Measurements from ENCODE around the gene POGZ.

POGZ gene

DNA sequence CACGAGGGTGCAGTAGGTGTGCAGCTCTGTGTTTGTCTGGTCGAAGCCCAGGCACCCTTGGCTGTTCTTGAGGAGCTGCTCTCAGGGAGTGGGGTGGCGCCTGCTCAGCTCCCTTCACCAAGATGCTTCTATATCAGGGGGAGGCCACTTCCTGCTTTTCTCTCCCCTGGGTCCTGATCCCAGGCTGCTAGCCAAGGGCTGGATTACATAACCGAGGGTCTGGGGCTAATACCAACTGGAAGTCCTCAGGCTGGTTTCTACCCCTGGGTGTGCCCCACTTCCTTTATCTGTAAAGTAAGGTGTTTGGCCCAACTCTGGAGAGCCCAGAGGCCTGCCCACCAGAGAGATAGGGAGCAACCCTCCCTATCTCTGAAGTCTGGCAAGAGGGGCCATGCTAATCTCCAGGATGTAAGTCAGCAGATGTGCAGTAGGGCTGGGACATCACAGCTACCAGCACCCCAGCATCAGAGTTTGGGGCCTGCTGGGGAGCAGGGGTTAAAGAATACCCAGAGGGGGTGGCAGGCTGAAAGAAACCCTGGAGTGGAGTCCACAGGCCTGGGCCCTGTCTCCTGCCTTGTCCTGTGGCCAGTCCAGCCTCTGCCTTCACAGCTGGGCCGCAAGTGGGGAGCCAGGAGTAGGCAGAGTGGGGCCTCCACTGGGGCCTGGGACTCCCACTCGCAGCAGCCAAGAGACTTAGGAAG lies 88.9 kb downstream of the POGZ start:
- H3K4me3 ChIP-seq (ENCODE audit: low read depth, low read length), result no peak overlapping the region
- no peak for DNase-seq (ENCODE audit: low read depth)
- TF ChIP-seq, protein P1, sequence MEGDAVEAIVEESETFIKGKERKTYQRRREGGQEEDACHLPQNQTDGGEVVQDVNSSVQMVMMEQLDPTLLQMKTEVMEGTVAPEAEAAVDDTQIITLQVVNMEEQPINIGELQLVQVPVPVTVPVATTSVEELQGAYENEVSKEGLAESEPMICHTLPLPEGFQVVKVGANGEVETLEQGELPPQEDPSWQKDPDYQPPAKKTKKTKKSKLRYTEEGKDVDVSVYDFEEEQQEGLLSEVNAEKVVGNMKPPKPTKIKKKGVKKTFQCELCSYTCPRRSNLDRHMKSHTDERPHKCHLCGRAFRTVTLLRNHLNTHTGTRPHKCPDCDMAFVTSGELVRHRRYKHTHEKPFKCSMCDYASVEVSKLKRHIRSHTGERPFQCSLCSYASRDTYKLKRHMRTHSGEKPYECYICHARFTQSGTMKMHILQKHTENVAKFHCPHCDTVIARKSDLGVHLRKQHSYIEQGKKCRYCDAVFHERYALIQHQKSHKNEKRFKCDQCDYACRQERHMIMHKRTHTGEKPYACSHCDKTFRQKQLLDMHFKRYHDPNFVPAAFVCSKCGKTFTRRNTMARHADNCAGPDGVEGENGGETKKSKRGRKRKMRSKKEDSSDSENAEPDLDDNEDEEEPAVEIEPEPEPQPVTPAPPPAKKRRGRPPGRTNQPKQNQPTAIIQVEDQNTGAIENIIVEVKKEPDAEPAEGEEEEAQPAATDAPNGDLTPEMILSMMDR (IDR thresholded peaks at IDR 0.05; ENCODE audit: low read depth, low read length, missing control alignments), result no peak
- in situ Hi-C loops (cut with HindIII; ENCODE audit: low sequenced_read_pairs), result no loop called here

DNA sequence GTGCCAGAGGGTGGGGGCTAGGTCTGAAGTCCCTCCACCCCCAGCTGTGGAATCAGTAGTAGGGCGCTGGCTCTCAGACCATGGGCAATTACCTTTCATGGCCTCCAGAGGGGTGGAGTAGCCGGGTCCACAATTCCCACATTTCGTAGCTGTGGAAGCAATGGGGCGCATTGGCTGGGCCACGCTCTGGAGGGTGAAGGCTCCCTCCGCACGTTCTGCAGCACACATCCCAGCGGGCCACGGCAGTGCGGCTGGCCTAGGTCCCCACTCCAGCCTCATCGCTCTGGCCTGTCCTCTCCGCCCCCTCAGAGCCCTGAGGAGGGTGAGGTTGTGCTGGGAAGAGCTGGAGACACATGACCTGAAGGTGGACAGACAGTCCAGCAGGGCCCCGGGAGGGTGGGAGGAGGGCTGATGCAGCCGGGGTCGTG lies 89.7 kb downstream of the POGZ start:
- H3K4me3 ChIP-seq (ENCODE audit: low read depth, low read length), result no peak overlapping the region
- no peak for DNase-seq (ENCODE audit: low read depth)
- TF ChIP-seq, protein P1 (IDR thresholded peaks at IDR 0.05; ENCODE audit: low read depth, low read length, missing control alignments), result no peak
- in situ Hi-C loops (cut with HindIII; ENCODE audit: low sequenced_read_pairs), result no loop called here

DNA sequence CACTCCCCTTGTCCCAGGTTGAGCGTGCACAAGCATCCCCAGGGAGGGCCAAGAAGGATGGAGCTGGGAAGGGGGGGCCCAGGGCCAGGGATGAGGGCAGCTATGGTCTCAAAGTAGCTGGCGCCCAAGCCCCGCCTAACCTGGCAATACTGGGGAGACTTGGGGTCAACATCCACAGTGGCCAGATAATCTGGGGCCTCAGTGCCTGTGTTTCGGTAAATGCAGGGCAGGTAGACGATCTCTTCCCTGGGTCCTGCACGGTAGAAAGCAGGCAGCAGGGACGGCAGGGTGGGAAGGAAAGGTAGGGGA lies 90.0 kb downstream of the POGZ start:
- in situ Hi-C loops (cut with HindIII; ENCODE audit: low sequenced_read_pairs), result no loop called here
- TF ChIP-seq, protein P1 (IDR thresholded peaks at IDR 0.05; ENCODE audit: low read depth, low read length, missing control alignments), result no peak
- no peak for DNase-seq (ENCODE audit: low read depth)

DNA sequence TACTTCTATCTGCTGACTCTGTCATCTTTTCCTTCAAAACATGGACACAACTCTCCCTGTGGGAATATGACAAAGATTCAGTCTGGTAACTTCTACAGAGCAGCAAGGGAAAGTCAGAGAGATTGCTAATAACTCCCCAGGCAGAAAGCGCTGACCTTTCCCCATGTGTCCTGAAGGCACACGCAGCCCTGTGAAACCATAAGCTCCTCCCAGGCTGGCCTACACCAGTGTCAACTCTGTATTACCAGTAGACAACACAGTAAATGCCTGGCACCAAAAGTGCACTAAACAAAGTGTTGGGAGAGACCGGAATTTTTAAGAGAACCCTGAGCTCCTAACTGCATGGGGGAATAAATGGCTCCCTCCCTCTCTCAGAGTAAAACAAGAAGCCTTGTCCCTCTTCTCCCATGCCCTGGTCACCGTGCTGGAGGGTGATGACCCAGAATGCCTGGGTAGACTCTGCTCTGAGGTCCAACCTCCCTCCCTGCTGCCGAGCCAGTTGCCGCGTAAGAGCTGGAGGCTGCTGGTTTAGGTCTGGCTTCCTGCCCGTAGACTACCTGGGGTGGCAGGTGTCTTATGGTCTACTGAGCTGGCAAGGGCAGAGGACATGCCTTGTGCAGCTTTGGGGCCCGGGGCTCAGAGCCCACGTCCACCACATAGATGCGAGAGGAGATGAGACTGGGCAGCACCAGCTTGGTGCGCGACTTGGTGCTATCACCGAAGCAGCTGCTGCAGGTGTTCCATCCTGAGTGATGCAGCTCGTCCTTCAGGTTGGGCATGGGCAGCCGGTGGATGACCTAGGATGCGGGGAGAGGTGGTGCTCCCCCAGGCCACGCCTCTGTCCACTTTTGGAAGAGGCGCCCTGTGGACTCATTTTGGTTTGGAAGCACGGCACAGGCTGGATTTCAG lies 90.6 kb downstream of the POGZ start:
- DNase-seq (ENCODE audit: low read depth), result no peak
- in situ Hi-C loops (cut with HindIII; ENCODE audit: low sequenced_read_pairs), result no loop called here
- TF ChIP-seq, protein P1 (IDR thresholded peaks at IDR 0.05; ENCODE audit: low read depth, low read length, missing control alignments), result no peak
- no peak overlapping the region for H3K4me3 ChIP-seq (ENCODE audit: low read depth, low read length)

More for the DNA sequence above, 90.0 kb downstream of the POGZ start:
- H3K4me3 ChIP-seq (ENCODE audit: low read depth, low read length), result no peak overlapping the region

DNA sequence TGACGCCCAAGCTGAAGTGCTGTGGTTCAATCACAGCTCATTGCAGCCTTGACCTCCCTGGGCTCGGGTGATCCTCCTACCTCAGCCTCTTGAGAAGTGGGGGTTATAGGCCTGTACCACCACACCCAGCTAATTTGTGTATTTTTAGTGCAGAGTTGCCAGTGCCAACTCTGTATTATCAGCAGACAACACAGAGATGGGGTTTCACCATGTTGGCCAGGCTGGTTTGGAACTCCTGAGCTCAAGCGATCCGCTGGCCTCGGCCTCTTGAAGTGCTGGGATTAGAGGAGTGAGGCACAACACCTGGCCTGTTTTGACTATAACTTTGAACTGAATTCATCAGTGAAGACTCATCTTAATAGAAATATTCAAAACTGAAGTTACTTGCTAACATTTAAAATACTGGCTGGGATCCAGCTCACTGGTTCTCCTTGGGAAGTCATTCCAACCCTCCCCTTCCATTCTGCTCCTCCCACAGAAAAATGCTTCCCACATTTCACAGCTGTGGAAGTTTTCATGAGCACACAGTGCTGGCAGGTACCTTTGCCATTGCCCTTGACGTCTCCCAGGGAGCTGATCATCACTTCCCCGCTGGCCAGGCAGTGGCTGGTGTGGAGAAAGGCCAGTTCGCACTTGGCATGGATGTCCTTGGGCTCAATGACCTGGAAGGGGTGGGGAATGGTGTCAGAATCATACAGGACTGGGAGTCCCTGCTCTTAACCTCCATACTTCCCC lies 91.5 kb downstream of the POGZ start:
- no peak overlapping the region for H3K4me3 ChIP-seq (ENCODE audit: low read depth, low read length)
- TF ChIP-seq, protein P1 (IDR thresholded peaks at IDR 0.05; ENCODE audit: low read depth, low read length, missing control alignments), result no peak
- in situ Hi-C loops (cut with HindIII; ENCODE audit: low sequenced_read_pairs), result no loop called here
- DNase-seq (ENCODE audit: low read depth), result no peak

DNA sequence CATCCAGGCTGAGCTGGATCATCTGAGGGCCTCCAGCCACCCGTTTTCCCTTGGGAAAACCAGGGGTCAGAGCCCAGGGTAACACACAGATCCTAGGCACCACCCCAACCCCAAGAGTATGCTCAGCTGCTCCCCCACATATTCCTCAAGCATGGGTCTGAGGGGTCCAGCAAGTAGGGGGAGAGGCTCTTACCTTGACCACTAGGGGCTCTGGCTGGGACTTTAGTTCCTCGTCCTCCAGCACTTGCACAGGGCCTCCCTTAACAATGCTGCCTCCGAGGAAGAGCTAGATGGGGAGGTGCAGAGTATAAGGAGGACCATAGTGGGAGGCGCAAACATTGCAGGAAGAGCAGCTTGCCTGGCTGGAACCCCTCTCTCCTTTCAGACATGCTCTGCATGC lies 94.3 kb downstream of the POGZ start:
- TF ChIP-seq, protein P1 (IDR thresholded peaks at IDR 0.05; ENCODE audit: low read depth, low read length, missing control alignments), result no peak
- no peak for DNase-seq (ENCODE audit: low read depth)

More for the DNA sequence above, 94.3 kb downstream of the POGZ start:
- in situ Hi-C loops (cut with HindIII; ENCODE audit: low sequenced_read_pairs), result no loop called here
- H3K4me3 ChIP-seq (ENCODE audit: low read depth, low read length), result no peak overlapping the region

All from astrocyte of the cerebellum (primary cell).